GM21360 (cell line): ENCODE measurements around the gene XIRP2.

Source experiments
- ATAC-seq: cut with Tn5 transposase; IDR thresholded peaks from one replicate; pipeline ENCODE4 v1.9.1; 2021; ENCODE audit warnings: mild to moderate bottlenecking, moderate library complexity; ENCODE audit not compliant: unreplicated experiment

XIRP2 gene

GRCh38 chr2:167132066-167132465 lies 243.8 kb downstream of the XIRP2 start:
- no peak for ATAC-seq

- ATAC-seq, result no peak
These were observed 244.8 kb downstream of the XIRP2 start for GRCh38 chr2:167132906-167133555.

DNA sequence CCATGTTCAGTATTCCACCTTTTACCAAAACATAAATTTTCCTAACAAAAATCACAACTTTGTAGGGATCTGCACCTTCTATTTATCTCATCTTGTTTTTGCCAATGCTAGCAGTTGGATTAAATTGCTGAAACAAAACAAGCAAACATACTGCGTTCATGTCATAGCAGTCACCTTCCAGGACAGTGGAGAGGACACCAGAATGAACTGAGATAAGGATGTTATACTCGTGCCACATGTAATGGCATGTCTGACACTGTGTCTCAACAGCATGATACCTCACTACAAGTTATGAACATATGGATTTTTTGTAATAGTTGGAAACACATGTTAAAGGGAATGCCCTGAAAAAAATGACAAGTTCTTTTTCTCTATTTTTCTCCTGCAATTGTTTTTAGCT lies 245.3 kb downstream of the XIRP2 start:
- ATAC-seq, result no peak

GRCh38 chr2:167134381-167135072 lies 246.2 kb downstream of the XIRP2 start:
- ATAC-seq, result no peak

DNA sequence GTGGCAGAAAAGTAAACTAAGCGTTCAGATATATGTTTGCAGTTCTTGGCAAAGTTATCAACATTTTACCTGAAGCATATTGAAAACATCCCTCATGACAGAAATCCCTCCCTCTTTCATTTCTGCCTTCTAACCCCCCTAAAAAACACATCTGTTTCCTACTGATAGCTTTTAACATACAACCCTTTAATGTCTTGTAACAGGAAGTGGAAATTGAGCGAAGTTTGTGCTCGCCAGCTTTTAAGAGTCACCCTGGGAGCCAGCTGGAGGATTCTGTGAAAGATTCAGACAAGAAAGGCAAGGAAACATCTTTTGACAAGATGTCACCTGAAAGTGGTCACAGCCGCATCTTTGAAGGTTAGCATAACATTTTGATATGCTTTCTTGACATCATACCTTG lies 247.4 kb downstream of the XIRP2 start:
- no peak for ATAC-seq

- ATAC-seq, result no peak
These were observed 248.8 kb downstream of the XIRP2 start for GRCh38 chr2:167136879-167137596.

DNA sequence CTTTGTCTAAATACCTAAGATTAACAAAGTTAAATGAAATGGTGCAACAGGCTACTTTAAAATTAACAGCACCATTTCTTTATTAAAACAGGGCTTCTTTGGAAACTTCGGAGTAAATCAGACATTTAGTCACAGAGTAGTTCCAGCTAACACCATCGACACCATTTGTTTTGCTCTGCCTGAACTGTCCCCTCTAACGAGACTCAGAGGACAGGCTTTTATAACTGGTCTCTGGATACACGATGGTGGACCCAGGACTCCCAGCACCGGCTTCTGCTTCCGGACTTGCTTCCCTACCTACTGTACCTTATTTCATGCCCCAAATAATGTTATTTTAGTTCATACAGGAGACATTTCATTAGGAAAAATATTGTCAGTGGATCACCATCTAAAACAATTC lies 252.1 kb downstream of the XIRP2 start:
- no peak for ATAC-seq

DNA sequence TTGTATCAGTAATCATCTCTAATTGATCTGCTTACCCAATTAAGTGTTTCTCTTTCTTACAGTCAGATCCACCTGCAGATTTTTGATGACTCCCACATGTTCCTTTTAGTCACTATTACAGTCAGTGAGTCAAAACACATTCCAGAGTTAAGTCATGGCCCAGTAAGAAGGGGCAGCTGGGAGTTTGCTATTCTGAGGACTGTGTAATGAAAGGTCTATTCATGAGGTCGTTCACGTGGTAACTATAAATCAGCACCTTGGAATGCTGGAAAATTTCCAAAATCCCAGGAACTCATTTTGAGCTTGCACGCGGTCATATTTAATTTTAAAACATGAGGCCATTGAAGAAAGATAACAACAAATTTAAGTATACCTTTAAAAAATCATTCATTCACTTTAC lies 252.5 kb downstream of the XIRP2 start:
- ATAC-seq, result no peak

DNA sequence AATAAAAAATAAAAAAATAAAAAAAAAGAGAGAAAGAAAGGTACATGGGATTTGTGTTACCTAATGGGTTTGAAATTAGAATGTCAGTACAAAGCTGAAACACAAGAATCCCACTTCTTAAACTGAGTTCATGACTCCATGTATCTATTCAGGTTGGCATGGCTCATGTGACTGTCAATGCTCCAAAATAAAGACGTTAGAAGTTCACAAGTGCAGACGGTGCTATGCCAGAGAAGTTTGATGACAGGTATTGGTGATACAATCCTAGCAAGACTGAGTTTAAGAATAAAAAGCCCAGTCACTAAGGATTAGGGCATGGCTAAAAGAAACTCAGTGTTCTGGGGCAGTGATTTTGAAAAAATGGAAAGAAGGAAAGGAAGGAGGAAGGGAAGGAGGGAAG lies 254.3 kb downstream of the XIRP2 start:
- ATAC-seq, result no peak

- ATAC-seq, result no peak
These were observed 256.1 kb downstream of the XIRP2 start for GRCh38 chr2:167144179-167144898.

DNA sequence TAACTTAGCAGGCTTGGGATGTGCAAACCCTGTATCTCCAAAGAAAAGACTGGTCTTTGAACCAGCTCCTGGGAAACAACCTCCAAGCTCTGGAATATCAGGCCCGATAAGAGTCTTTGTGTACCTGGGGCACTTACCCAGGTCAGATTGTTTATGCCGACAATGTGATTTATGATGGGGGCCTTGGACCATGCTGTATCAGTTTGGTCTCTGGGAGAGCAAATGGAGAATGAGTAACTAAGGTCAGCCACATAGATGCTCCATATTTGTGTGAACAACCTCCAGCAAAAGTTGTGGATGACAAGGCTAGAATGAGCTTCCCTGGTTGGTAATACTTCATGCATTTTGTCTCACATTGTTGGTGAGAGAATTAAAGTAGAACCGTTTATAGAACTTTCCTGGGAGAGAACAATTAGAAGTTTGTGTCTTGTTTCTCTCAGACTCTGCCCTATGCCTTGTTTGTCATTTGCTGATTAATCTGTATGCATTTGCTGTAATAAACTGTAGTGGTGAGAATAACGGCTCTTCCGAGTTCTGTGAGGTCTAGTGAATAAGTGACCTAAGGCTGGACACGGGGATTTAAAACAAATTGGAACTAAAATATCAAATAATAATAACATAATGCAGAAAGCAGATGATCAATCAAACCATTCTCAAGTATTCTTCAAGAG lies 259.1 kb downstream of the XIRP2 start:
- ATAC-seq, result no peak

DNA sequence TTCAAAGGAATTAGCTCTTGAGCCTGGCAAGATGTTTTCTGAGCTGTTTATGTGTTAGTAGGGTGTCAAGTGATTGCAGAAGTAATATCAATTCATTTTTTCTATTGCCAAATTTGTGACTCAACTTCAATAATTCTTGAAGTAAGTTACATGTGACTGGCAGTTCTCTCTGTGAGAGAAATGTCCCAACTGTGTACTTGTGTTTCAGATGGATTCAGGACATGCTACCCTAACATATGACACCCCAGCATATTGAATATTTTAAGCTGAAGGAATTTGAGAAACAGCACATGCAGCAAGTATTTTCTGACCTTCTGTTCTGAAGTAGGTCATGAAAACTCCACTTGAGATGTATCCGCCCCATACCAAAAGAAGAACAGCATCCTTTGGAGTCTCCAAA lies 263.6 kb downstream of the XIRP2 start:
- ATAC-seq, result no peak

- no peak for ATAC-seq
These were observed 269.2 kb downstream of the XIRP2 start for GRCh38 chr2:167157523-167157922.

- no peak for ATAC-seq
These were observed 288.9 kb downstream of the XIRP2 start for GRCh38 chr2:167177196-167177595.

GRCh38 chr2:167181134-167181533 lies 292.9 kb downstream of the XIRP2 start:
- no peak for ATAC-seq

DNA sequence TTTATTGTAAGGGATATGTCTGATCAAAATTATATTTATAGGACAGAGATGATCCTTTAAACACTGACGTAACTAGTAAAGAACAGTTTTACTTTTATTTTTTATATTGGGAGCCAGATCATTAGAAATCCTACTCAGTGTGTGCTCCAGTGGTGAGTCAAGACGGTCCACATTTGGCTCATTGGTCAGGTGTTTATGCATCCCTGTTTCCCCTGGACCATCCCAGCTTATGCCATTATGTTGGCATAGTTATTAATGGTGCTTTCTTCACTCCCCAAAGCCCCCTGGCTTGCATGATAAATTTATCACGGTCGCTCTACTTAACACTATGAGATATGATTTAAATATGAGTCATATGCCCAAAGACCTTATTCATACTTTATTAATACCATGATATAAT lies 293.4 kb downstream of the XIRP2 start:
- no peak for ATAC-seq

GRCh38 chr2:167182403-167182802 lies 294.1 kb downstream of the XIRP2 start:
- ATAC-seq, result no peak

DNA sequence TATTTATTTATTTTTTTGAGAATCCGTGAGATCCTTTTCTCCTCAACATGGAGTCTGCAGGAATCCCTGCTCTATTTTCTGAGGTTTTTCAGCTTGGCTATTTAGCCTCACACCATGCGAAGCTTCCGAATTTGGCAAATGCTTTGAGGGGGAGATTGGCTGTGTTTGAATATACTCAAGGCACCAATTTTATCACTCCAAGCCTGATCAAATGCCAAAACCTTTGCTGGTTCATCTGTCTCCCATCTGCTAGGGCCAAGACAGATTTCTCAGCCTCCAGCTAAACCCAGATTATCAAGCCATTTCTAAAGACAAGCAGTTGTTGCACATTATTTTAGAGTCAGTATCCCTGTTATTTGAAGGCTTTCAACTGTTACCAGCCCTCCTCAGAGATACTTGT lies 295.7 kb downstream of the XIRP2 start:
- ATAC-seq, result no peak

DNA sequence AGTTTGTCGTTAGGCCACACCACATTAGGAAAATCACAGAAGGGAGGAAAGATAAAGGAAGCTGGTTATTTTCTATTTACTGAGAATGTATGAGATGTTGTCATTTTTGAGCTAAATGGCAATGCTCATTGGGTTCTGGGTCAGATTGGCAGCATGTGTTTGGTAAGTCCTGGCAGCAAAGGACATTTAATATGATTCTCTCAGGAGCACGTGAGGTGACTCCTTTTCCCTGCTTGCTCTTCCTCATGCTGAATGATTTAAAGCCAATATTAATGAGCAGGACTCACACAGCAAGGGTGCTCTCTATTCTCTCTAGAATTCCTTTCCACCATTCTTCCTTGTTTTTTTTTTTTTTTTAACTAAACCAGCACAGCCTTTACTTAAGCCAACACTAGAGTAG lies 298.2 kb downstream of the XIRP2 start:
- no peak for ATAC-seq

DNA sequence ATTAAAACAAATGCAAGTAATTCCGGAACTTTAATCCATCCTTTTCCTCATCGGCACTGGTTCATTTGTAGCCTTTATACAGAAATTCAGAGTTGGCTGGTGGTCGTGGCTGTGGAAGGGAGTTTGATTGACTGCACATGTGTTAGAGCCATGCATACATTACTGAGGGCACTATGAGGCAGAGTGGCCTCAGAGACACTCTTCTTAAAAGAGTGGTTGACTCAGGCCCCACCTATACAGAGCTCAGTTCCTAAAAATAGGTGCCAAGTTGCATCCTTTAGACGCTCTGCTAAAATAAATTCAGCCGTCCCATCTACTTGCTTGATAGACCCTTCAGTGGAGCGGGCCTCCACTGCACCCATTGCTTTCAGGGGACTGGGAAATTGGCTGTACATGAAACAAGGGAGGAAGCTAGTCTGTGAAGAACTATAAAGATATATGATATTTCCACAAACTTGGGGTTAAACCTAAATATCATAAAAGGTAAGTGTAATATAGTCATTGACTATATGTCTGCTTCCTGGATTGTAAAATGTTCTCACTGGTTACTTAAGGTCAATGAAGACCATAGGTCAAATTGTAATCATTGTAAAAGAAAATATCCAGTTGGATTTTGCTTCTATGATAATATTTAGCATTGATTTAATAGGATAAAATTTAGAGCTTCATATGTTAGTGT lies 298.9 kb downstream of the XIRP2 start:
- ATAC-seq, result no peak
